HEK293T (cell line): ENCODE measurements around the gene LINC01488.

Experiments used
- CTCF ChIA-PET: fragments of 350-600 bp; formaldehyde crosslinking; extraction: SDS; loops from one replicate; lab custom pipeline; 2021; ENCODE audit warnings: antibody characterized with exemption, inconsistent platforms; lab: Yijun Ruan, JAX
- POLR2A ChIA-PET: fragments of 350-600 bp; formaldehyde crosslinking; extraction: SDS; loops from one replicate; lab custom pipeline; 2020; ENCODE audit warnings: antibody characterized with exemption, inconsistent platforms; lab: Yijun Ruan, JAX
- DNase-seq: peaks from one replicate; pipeline ENCODE4 v3.0.0; 2012; ENCODE audit warnings: mixed read lengths; ENCODE audit errors: extremely low spot score
- ARNT ChIP-seq: fragments of 450-650 bp; IDR thresholded peaks from 2 replicates; pipeline ENCODE4 v1.6.1; 2017; ENCODE audit warnings: mild to moderate bottlenecking
- BHLHE40 ChIP-seq: fragments of 450-650 bp; IDR thresholded peaks from 2 replicates; pipeline ENCODE4 v1.6.1; 2016; ENCODE audit warnings: mild to moderate bottlenecking, moderate library complexity, borderline replicate concordance
- CTBP1 ChIP-seq: fragments of 450-650 bp; IDR thresholded peaks from 2 replicates; pipeline ENCODE4 v1.6.1; 2016; ENCODE audit warnings: borderline replicate concordance
- ELF4 ChIP-seq: fragments of 450-650 bp; IDR thresholded peaks from 2 replicates; pipeline ENCODE4 v1.6.1; 2017; ENCODE audit warnings: antibody characterized with exemption
- FOXA1 ChIP-seq: fragments of 450-650 bp; IDR thresholded peaks from 2 replicates; pipeline ENCODE4 v1.6.1; 2016; ENCODE audit warnings: mild to moderate bottlenecking
- FOXK2 ChIP-seq: fragments of 450-650 bp; IDR thresholded peaks from 2 replicates; pipeline ENCODE4 v1.6.1; 2016; ENCODE audit warnings: mild to moderate bottlenecking
- FOXM1 ChIP-seq: fragments of 450-650 bp; IDR thresholded peaks from 2 replicates; pipeline ENCODE4 v1.6.1; 2017; ENCODE audit warnings: mild to moderate bottlenecking, borderline replicate concordance
- HDGF ChIP-seq: fragments of 450-650 bp; IDR thresholded peaks from 2 replicates; pipeline ENCODE4 v1.6.1; 2017; ENCODE audit warnings: antibody characterized with exemption, borderline replicate concordance
- L3MBTL2 ChIP-seq: fragments of 450-650 bp; conservative IDR thresholded peaks from 2 replicates; pipeline ENCODE4 v1.6.1; 2016; ENCODE audit warnings: mild to moderate bottlenecking
- LEF1 ChIP-seq: fragments of 450-650 bp; IDR thresholded peaks from 2 replicates; pipeline ENCODE4 v1.6.1; 2017; ENCODE audit warnings: mild to moderate bottlenecking, borderline replicate concordance
- NFRKB ChIP-seq: fragments of 450-650 bp; IDR thresholded peaks from 2 replicates; pipeline ENCODE4 v1.6.1; 2016; ENCODE audit warnings: mild to moderate bottlenecking, moderate library complexity
- PKNOX1 ChIP-seq: fragments of 450-650 bp; IDR thresholded peaks from 2 replicates; pipeline ENCODE4 v1.6.1; 2016
- SP1 ChIP-seq: fragments of 450-650 bp; IDR thresholded peaks from 2 replicates; pipeline ENCODE4 v1.6.1; 2017
- SUZ12 ChIP-seq: fragments of 450-650 bp; IDR thresholded peaks from 2 replicates; pipeline ENCODE4 v1.6.1; 2016; ENCODE audit warnings: mild to moderate bottlenecking
- TARDBP ChIP-seq: fragments of 450-650 bp; IDR thresholded peaks from 2 replicates; pipeline ENCODE4 v1.6.1; 2016
- ZNF384 ChIP-seq: fragments of 450-650 bp; IDR thresholded peaks from 2 replicates; pipeline ENCODE4 v1.6.1; 2016

Gene LINC01488

GRCh38 chr11:69510471-69511357 is 29.3 kb downstream of the LINC01488 start:
- no peak for DNase-seq
- TF ChIP-seq SUZ12 = no peak
- ChIA-PET POLR2A (no interaction called here), CTCF (no interaction called here)

- no peak for DNase-seq
- no peak for TF ChIP-seq ELF4
- TF ChIP-seq FOXA1 = no peak
- POLR2A ChIA-PET = no interaction called here
- CTCF ChIA-PET = no interaction called here
Measured at GRCh38 chr11:69511358-69512055, 30.0 kb downstream of the LINC01488 start.

- DNase-seq = no peak
- ChIA-PET CTCF (no interaction called here), POLR2A (no interaction called here)
- TF ChIP-seq L3MBTL2 = no peak
- no peak for TF ChIP-seq NFRKB
- TF ChIP-seq LEF1 = no peak
- no peak for TF ChIP-seq ZNF384
- TF ChIP-seq FOXM1 = no peak
- no peak for TF ChIP-seq HDGF
- TF ChIP-seq TARDBP = no peak
- TF ChIP-seq ELF4 = no peak
- no peak for TF ChIP-seq BHLHE40
- TF ChIP-seq PKNOX1 = no peak
- TF ChIP-seq SP1 = no peak
Measured at GRCh38 chr11:69512136-69512535, 30.7 kb downstream of the LINC01488 start.

- ChIA-PET CTCF (no interaction called here), POLR2A (no interaction called here)
- TF ChIP-seq FOXK2 (no peak), FOXM1 (no peak), HDGF (no peak), ZNF384 (no peak), TARDBP (no peak), SUZ12 (no peak), ARNT (no peak), L3MBTL2 (no peak), BHLHE40 (no peak), FOXA1 (no peak), SP1 (no peak), NFRKB (no peak), LEF1 (no peak), ELF4 (no peak), PKNOX1 (no peak), CTBP1 (no peak)
- no peak for DNase-seq
Measured at GRCh38 chr11:69512790-69513189, 31.3 kb downstream of the LINC01488 start.

GRCh38 chr11:69513196-69513595 is 31.7 kb downstream of the LINC01488 start:
- ChIA-PET POLR2A (no interaction called here), CTCF (interaction anchor here (0.5 to 0.6 kb wide), 2 partner anchors 14 to 210 kb away, joined by 7 read pairs; no protein-coding TSS in a partner anchor)
- no peak for DNase-seq
- TF ChIP-seq ELF4 (no peak), BHLHE40 (no peak), FOXK2 (no peak), ZNF384 (no peak), SUZ12 (no peak), SP1 (no peak), HDGF (no peak), NFRKB (no peak), FOXM1 (no peak), TARDBP (no peak), FOXA1 (no peak), PKNOX1 (no peak), L3MBTL2 (no peak), ARNT (no peak), CTBP1 (no peak), LEF1 (no peak)

GRCh38 chr11:69513663-69514224 is 32.3 kb downstream of the LINC01488 start:
- DNase-seq = no peak
- TF ChIP-seq LEF1 = no peak
- TF ChIP-seq NFRKB = no peak
- TF ChIP-seq FOXM1 = no peak
- TF ChIP-seq FOXA1 = no peak
- no peak for TF ChIP-seq HDGF
- TF ChIP-seq FOXK2 = no peak
- TF ChIP-seq SP1 = no peak
- TF ChIP-seq CTBP1 = no peak
- TF ChIP-seq PKNOX1 = no peak
- TF ChIP-seq ARNT = no peak
- no peak for TF ChIP-seq ZNF384
- no peak for TF ChIP-seq TARDBP
- TF ChIP-seq L3MBTL2 = no peak
- TF ChIP-seq BHLHE40 = no peak
- no peak for TF ChIP-seq SUZ12
- no peak for TF ChIP-seq ELF4
- CTCF ChIA-PET = interaction anchor here (0.5 to 0.6 kb wide), 2 partner anchors 15 to 210 kb away, joined by 7 read pairs; no protein-coding TSS in a partner anchor
- POLR2A ChIA-PET = no interaction called here
